Neural progenitor cell (in vitro differentiated cells): Measurements from ENCODE around the gene SCAF8.

Source experiments
- EZH2 ChIP-seq: fragments of 200-600 bp; sonication (generic); IDR thresholded peaks from 2 replicates; pipeline ENCODE4 v1.6.1; 2017; ENCODE audit warnings: antibody characterized with exemption, mild to moderate bottlenecking, moderate library complexity
- EZH2phosphoT487 ChIP-seq: fragments of 200-600 bp; sonication (generic); IDR thresholded peaks from 2 replicates; pipeline ENCODE4 v1.6.1; 2017; ENCODE audit warnings: antibody characterized with exemption
- TF ChIP-seq, protein P1 (sequence below): fragments of 200-600 bp; sonication (generic); IDR thresholded peaks from 2 replicates; pipeline ENCODE4 v1.5.1; 2017; ENCODE audit warnings: antibody characterized with exemption, mild to moderate bottlenecking

DNA sequence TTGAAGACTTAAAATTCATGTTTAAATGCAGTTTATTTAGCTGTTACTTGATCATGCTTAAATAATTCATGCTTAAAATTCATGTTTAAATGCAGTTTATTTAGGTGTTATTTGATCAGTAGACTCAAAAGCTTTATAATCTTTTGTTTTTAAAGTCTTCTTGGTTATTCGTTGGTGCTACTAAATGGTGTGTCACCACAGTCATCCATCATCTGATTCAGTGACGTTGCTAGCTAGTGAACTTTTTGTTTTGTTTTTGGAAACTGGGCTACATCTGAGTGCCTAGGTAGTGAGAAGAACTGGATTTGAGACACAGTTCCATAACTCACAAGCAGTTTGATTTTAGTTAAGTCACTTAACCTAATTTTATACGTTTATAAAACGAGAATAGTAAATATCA lies 20.9 kb downstream of the SCAF8 start:
- TF ChIP-seq, protein P1, sequence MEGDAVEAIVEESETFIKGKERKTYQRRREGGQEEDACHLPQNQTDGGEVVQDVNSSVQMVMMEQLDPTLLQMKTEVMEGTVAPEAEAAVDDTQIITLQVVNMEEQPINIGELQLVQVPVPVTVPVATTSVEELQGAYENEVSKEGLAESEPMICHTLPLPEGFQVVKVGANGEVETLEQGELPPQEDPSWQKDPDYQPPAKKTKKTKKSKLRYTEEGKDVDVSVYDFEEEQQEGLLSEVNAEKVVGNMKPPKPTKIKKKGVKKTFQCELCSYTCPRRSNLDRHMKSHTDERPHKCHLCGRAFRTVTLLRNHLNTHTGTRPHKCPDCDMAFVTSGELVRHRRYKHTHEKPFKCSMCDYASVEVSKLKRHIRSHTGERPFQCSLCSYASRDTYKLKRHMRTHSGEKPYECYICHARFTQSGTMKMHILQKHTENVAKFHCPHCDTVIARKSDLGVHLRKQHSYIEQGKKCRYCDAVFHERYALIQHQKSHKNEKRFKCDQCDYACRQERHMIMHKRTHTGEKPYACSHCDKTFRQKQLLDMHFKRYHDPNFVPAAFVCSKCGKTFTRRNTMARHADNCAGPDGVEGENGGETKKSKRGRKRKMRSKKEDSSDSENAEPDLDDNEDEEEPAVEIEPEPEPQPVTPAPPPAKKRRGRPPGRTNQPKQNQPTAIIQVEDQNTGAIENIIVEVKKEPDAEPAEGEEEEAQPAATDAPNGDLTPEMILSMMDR, result no peak
- no peak for TF ChIP-seq EZH2
- no peak for TF ChIP-seq EZH2phosphoT487
